Tibial artery (tissue), 4 donors: ENCODE data around the gene SENP1.
A peak's percentile ranks its signal among the peaks of the same experiment; 100 is the strongest.

Experiments used
- DNase-seq, 2 donors: peaks; one replicate each; pipeline ENCODE4 v3.0.0-alpha.2; 2019
- H3K27ac ChIP-seq, 2 donors: fragments of 200-600 bp; sonication (generic) in 1 of 2; 1 replicate in 1 of 2; 2 replicates in 1 of 2; pipeline ENCODE4 v1.5.1; 2018 to 2019; ENCODE audit warnings: mild to moderate bottlenecking in 1 of 2
- H3K27me3 ChIP-seq, 2 donors: fragments of 200-600 bp; sonication (generic) in 1 of 2; one replicate each; pipeline versions ENCODE4 v1.5.1 to v1.6.0; 2016 to 2019
- H3K36me3 ChIP-seq, 3 donors: fragments of 200-600 bp; sonication (generic) in 2 of 3; one replicate each; pipeline ENCODE4 v1.5.1; 2016 to 2019; ENCODE audit warnings: mild to moderate bottlenecking in 2 of 3
- H3K4me1 ChIP-seq, 4 donors: fragments of 200-600 bp; sonication (generic) in 2 of 4; 1 replicate in 3 of 4; 2 replicates in 1 of 4; pipeline ENCODE4 v1.5.1; 2016 to 2019
- H3K4me3 ChIP-seq, 2 donors: fragments of 200-600 bp; sonication (generic) in 1 of 2; 1 replicate in 1 of 2; 2 replicates in 1 of 2; pipeline ENCODE4 v1.5.1; 2018 to 2019; ENCODE audit warnings: mild to moderate bottlenecking in 2 of 2
- H3K9me3 ChIP-seq, 3 donors: fragments of 200-600 bp; sonication (generic) in 1 of 3; one replicate each; pipeline ENCODE4 v1.5.1; 2016 to 2019
- CTCF ChIP-seq, 2 experiments: fragments of 200-600 bp in 1 of 2; fragments of 450-650 bp in 1 of 2; IDR thresholded peaks; one replicate each; pipeline ENCODE4 v1.5.1; 2017 to 2019; ENCODE audit warnings: antibody characterized with exemption in 2 of 2, mild to moderate bottlenecking in 1 of 2, moderate library complexity in 1 of 2
- intact Hi-C: fragments of 100-400 bp; cut with DNase I; formaldehyde crosslinking; loops from one replicate; pipeline ENCODE4 v1.15.0; 2023; ENCODE audit warnings: low total_unique reads

Gene SENP1

DNA sequence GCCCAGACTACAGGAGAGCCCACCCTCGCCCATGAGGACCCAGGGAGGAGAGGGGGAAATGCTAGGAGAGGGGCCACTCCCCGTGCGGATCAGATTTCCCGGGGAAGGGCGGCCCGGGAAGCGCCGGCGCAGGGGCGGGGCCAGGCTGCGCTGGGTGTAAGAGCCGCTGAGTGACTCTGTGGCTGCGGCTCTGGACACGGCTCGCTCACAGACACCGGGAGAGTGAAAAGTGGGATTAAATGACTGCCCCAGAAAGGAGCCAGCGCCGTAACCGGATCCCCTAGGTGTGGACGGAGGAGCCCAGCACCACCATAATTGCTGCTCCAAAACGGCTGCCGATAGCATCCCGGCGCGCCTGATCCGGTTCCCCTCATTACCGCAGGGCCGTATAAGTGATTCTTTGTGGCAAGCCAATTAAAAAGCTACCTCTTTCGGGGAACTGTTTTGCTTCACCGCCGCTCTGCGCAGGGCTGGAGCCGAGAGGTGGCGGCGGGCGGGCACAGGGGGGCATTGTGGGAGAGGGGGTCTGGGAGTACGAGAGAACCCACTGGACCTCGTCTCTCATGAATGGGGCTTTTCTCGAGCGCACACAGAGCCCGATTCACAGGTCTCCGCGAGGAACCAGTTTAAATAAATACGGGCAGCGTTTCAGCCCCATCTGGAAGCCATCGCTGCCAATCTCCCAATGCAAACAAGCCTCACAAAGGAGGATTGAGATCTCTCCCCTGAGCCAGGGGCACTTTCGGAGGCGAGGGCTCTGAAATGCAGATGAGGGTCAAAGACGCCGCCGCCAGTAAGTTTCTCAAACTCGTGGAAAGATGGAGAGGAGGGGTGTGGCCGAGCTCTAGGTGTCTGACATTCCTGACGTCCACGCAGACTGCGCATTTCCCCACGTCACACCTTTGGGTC lies 104.1 kb downstream of the SENP1 start:
- H3K27me3 ChIP-seq = peaks cover 0 to 77% of the 10 kb centered on the region in 2 donors
- H3K4me1 ChIP-seq = peaks cover 0 to 48% (median 41%) of the 10 kb centered on the region in 4 donors
- H3K9me3 ChIP-seq = no peaks in the 10 kb centered on the region
- peak in 1 of 2 donors; percentile 70 for DNase-seq
- intact Hi-C loops = no loop called here
- no peak overlapping the region for H3K27ac ChIP-seq
- H3K36me3 ChIP-seq = no peaks in the 10 kb centered on the region
- TF ChIP-seq CTCF (IDR thresholded peaks at IDR 0.05) = no peak
- peak overlapping the region; percentile 47 to 52 for H3K4me3 ChIP-seq

GRCh38 chr12:48000878-48001504 lies 104.9 kb downstream of the SENP1 start:
- intact Hi-C loops = no loop called here
- no peak for TF ChIP-seq CTCF (IDR thresholded peaks at IDR 0.05)
- no peaks in the 10 kb centered on the region for H3K9me3 ChIP-seq
- DNase-seq = peak in 1 of 2 donors; percentile 64
- peaks cover 0 to 69% of the 10 kb centered on the region in 2 donors for H3K27me3 ChIP-seq
- H3K4me3 ChIP-seq = peak overlapping the region; percentile 47 to 52
- H3K36me3 ChIP-seq = no peaks in the 10 kb centered on the region
- H3K4me1 ChIP-seq = peaks cover 0 to 53% (median 41%) of the 10 kb centered on the region in 4 donors
- no peak overlapping the region for H3K27ac ChIP-seq

- peak in 1 of 2 donors; percentile 50 for DNase-seq
- H3K36me3 ChIP-seq = no peaks in the 10 kb centered on the region
- TF ChIP-seq CTCF (IDR thresholded peaks at IDR 0.05) = no peak
- H3K9me3 ChIP-seq = no peaks in the 10 kb centered on the region
- H3K4me1 ChIP-seq = peaks cover 0 to 52% (median 36%) of the 10 kb centered on the region in 4 donors
- no peak overlapping the region for H3K4me3 ChIP-seq
- H3K27ac ChIP-seq = no peak overlapping the region
- intact Hi-C loops = no loop called here
- H3K27me3 ChIP-seq = peaks cover 0 to 60% of the 10 kb centered on the region in 2 donors
Observed at GRCh38 chr12:47999816-48000215, 106.1 kb downstream of the SENP1 start.

DNA sequence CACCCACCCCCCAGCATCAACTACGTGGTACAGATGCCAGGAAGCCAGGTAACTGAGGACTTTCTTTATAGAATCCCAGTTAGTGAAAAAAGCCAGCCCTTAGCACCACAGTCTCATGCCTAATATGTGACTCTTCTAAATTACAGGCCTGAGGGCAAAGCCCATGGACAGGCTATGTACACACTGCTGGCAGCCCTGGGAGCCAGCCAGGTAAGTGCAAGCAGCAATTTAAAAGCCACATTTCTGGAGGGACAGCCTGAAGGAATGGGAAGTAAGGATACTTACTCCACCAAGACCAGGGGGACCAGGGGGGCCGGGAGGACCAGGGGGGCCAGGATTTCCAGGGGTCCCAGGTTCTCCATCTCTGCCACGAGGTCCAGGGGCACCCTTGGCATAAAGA lies 108.6 kb downstream of the SENP1 start:
- H3K27me3 ChIP-seq = peaks cover 0 to 38% of the 10 kb centered on the region in 2 donors
- no peaks in the 10 kb centered on the region for H3K9me3 ChIP-seq
- TF ChIP-seq CTCF (IDR thresholded peaks at IDR 0.05) = no peak
- no peak overlapping the region for H3K27ac ChIP-seq
- intact Hi-C loops = no loop called here
- DNase-seq = peak in 1 of 2 donors; percentile 23
- H3K4me1 ChIP-seq = peaks cover 0 to 27% (median 11%) of the 10 kb centered on the region in 4 donors
- H3K36me3 ChIP-seq = no peaks in the 10 kb centered on the region
- no peak overlapping the region for H3K4me3 ChIP-seq

- Histone ChIP-seq H3K4me1 (peaks cover 0 to 13% (median 1%) of the 10 kb centered on the region in 4 donors), H3K36me3 (no peaks in the 10 kb centered on the region), H3K27me3 (peaks cover 0 to 38% of the 10 kb centered on the region in 2 donors), H3K4me3 (no peak overlapping the region), H3K9me3 (no peaks in the 10 kb centered on the region), H3K27ac (no peak overlapping the region)
- no peak for TF ChIP-seq CTCF (IDR thresholded peaks at IDR 0.05)
- intact Hi-C loops = no loop called here
- DNase-seq = peak in 1 of 2 donors; percentile 33
Observed at GRCh38 chr12:47995981-47996401, 109.9 kb downstream of the SENP1 start.
